Cardiac septum (tissue), 1 donor: ENCODE data around the gene TBC1D3E. TPM values are rescaled to one million over a fixed set of nuclear protein-coding genes. Genes with fewer than 3 reads are reported as not detected.
"Not testable (repeated sequence)": the region's sequence is repeated elsewhere in the genome, so short reads cannot be mapped to it uniquely, and the experiment has no call there.

Experiments used
- DNase-seq: peaks from one replicate; pipeline ENCODE4 v3.0.0-alpha.2; 2020; ENCODE audit warnings: low spot score
- intact Hi-C: fragments of 100-400 bp; cut with DNase I; formaldehyde crosslinking; loops from one replicate; pipeline ENCODE4 v1.14.0; 2022
- long read RNA-seq: library from polyadenylated mRNA; unstranded; transcript quantifications from one replicate; pipeline ENCODE4 v2.0.0, GENCODE V29; 2021
- total RNA-seq: library from RNA; stranded (reverse); fragmentation: NEBNext Ultra II Directional; extraction: Animal tissue kit (Norgen Biotek cat#: 25700); gene quantifications from one replicate; pipeline ENCODE4 v1.2.1, GENCODE V29; 2021
- donor health status: DM: no; HTN: no; CAD: no.

The TBC1D3E gene
- not detected for total RNA-seq
- long read RNA-seq: 0 reads

GRCh38 chr17:38127651-38128050, at the start of gene TBC1D3E:
Gene TBC1D3E (plus strand): TSS chr17:38127951. CDS start chr17:38129496, 1,545 bp downstream.
- DNase-seq, intact Hi-C loops: not testable (repeated sequence)

- intact Hi-C loops, DNase-seq: not testable (repeated sequence)
Measured at GRCh38 chr17:38087344-38087743, 40.4 kb upstream of the TBC1D3E start.

GRCh38 chr17:38088120-38088519, 39.6 kb upstream of the TBC1D3E start:
- DNase-seq, intact Hi-C loops: not testable (repeated sequence)

DNA sequence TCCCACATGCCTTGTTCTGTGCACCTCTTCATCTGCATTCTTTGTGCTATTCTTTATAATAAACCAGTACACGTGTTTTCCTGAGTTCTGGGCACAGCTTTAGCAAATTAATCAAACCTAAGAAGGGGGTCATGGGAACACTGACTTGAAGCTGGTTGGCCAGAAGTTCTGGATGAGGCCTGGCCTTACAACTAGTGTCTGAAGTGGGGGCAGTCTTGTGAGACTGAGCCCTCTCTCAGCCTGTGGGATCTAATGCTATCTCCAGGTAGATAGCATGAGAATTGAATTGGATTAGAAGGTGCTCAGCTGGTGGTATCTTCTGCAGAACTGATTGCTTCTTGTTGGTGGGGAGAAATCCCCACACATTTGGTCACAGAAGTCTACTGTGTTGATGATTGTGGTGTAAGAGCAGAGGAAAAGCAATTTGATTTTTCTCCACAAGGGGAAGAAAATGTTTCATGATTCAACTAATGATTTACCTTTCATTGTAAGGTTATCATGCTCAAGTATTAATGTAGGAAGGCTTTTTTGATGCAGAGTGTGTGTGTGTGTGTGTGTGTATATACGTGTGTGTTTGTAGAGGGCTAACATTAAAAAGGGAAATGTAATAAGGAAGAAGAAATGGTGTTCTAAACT, 33.6 kb upstream of the TBC1D3E start:
- DNase-seq, intact Hi-C loops: not testable (repeated sequence)

GRCh38 chr17:38099262-38099661, 28.5 kb upstream of the TBC1D3E start:
- intact Hi-C loops: not testable (repeated sequence)

DNA sequence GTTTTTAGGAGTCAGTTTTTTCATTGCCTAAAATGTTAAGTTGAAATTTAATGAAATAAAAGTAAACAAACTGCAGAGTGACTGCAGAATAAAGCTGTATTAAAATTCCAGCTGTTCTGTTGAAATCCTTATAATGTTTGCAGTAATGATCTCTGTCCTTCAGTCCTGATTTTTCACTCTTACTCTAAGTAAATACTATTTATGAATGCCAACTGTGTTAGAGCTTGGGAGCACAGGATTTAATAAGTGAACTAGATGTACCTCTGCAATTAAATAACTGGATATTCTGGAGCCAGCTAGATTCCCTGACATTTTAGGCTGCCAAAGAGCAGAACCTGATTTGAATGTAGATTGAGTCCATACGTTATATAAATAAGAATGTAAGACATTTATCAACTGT, 7.9 kb upstream of the TBC1D3E start:
- DNase-seq, intact Hi-C loops: not testable (repeated sequence)

More at GRCh38 chr17:38099262-38099661, 28.5 kb upstream of the TBC1D3E start:
- not testable (repeated sequence) for DNase-seq

DNA sequence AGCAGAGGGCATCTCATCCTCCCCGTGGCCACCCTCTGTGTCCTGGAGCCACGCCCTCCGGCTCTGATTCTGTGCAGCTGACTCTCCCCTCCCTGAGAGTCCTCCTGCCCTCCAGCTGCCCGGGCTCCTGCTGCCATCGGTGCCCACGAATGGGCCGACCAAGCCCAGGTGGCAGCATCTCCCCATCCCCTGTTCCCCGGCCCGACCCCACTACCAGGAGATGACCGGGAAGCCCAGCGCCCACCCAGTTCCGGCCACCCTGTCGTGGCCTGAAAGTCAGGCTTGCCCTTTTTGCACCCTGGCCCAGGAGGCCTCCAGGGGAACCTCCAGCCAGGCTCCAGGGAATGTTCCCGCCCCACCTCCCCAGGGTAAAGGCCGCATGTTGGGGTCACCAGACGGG, 7.1 kb downstream of the TBC1D3E start:
- intact Hi-C loops, DNase-seq: not testable (repeated sequence)

Other genes starting within 250 kb of the TBC1D3E start
- not detected for gene TBC1D3K, start 203.5 kb upstream of the TBC1D3E start, total RNA-seq
- gene TBC1D3L, start 138.9 kb upstream of the TBC1D3E start, total RNA-seq: 6.6 TPM
- gene TBC1D3D, start 124.0 kb upstream of the TBC1D3E start, total RNA-seq: 0.35 TPM
- not detected for gene TBC1D3C, start 59.3 kb upstream of the TBC1D3E start, total RNA-seq
- not detected for gene TBC1D3, start 64.6 kb downstream of the TBC1D3E start, total RNA-seq
- gene MRPL45, start 169.2 kb downstream of the TBC1D3E start, total RNA-seq: 26.3 TPM
- 0.16 TPM for gene GPR179, start 216.0 kb downstream of the TBC1D3E start, total RNA-seq
- gene SOCS7, start 223.9 kb downstream of the TBC1D3E start, total RNA-seq: 17.8 TPM